ENCODE results near the gene GZMB.
"Not testable (repeated sequence)": the region's sequence is repeated elsewhere in the genome, so short reads cannot be mapped to it uniquely, and the experiment has no call there.

GZMB gene

GRCh38 chr14:24664366-24664765 is 30.4 kb upstream of the GZMB start:
- Histone ChIP-seq H2AFZ (ENCODE audit: low read length) (no peak overlapping the region), H3K9me2 (ENCODE audit: low read depth, low read length) (no peaks in the 10 kb centered on the region), H3K4me3 (ENCODE audit: low read depth, low read length, poor library complexity, severe bottlenecking) (no peak overlapping the region), H3K27me3 (ENCODE audit: insufficient read depth, low read length) (no peaks in the 10 kb centered on the region), H3K9ac (ENCODE audit: low read length) (no peak overlapping the region), H4K20me1 (ENCODE audit: insufficient read depth, low read length) (no peaks in the 10 kb centered on the region), H3F3A (ENCODE audit: insufficient read depth, low read length) (no peaks in the 10 kb centered on the region), H3K36me3 (ENCODE audit: insufficient read depth, low read length) (no peaks in the 10 kb centered on the region), H3K27ac (ENCODE audit: low read depth, low read length, poor library complexity, severe bottlenecking) (no peak overlapping the region), H3K4me1 (ENCODE audit: insufficient read depth, low read length, severe bottlenecking) (no peaks in the 10 kb centered on the region), H3K9me3 (ENCODE audit: low read length) (no peaks in the 10 kb centered on the region), H3K79me2 (ENCODE audit: insufficient read depth, low read length) (no peaks in the 10 kb centered on the region), H3K4me2 (ENCODE audit: low read length) (no peak overlapping the region)
- no peak for TF ChIP-seq EZH2 (IDR thresholded peaks at IDR 0.05; ENCODE audit: borderline replicate concordance, low read length)
- TF ChIP-seq CTCF (IDR thresholded peaks at IDR 0.05; ENCODE audit: low read length), result no peak

GRCh38 chr14:24662753-24663152 is 28.8 kb upstream of the GZMB start:
- Histone ChIP-seq H3K27me3 (ENCODE audit: insufficient read depth, low read length) (no peaks in the 10 kb centered on the region), H4K20me1 (ENCODE audit: insufficient read depth, low read length) (no peaks in the 10 kb centered on the region), H3K79me2 (ENCODE audit: insufficient read depth, low read length) (no peaks in the 10 kb centered on the region), H3F3A (ENCODE audit: insufficient read depth, low read length) (no peaks in the 10 kb centered on the region), H2AFZ (ENCODE audit: low read length) (no peak overlapping the region), H3K4me1 (ENCODE audit: insufficient read depth, low read length, severe bottlenecking) (no peaks in the 10 kb centered on the region), H3K27ac (ENCODE audit: low read depth, low read length, poor library complexity, severe bottlenecking) (no peak overlapping the region), H3K4me3 (ENCODE audit: low read depth, low read length, poor library complexity, severe bottlenecking) (no peak overlapping the region), H3K9me2 (ENCODE audit: low read depth, low read length) (no peaks in the 10 kb centered on the region), H3K9me3 (ENCODE audit: low read length) (no peaks in the 10 kb centered on the region), H3K9ac (ENCODE audit: low read length) (no peak overlapping the region), H3K36me3 (ENCODE audit: insufficient read depth, low read length) (no peaks in the 10 kb centered on the region), H3K4me2 (ENCODE audit: low read length) (no peak overlapping the region)
- TF ChIP-seq EZH2 (IDR thresholded peaks at IDR 0.05; ENCODE audit: borderline replicate concordance, low read length) (no peak), CTCF (IDR thresholded peaks at IDR 0.05; ENCODE audit: low read length) (no peak)

GRCh38 chr14:24659916-24660570 is 26.1 kb upstream of the GZMB start:
- H3K79me2 ChIP-seq (ENCODE audit: insufficient read depth, low read length), result no peaks in the 10 kb centered on the region
- no peak overlapping the region for H3K9ac ChIP-seq (ENCODE audit: low read length)
- H3F3A ChIP-seq (ENCODE audit: insufficient read depth, low read length), result no peaks in the 10 kb centered on the region
- H3K27ac ChIP-seq (ENCODE audit: low read depth, low read length, poor library complexity, severe bottlenecking), result no peak overlapping the region
- TF ChIP-seq CTCF (IDR thresholded peaks at IDR 0.05; ENCODE audit: low read length), result no peak
- H3K4me2 ChIP-seq (ENCODE audit: low read length), result no peak overlapping the region
- no peaks in the 10 kb centered on the region for H3K9me2 ChIP-seq (ENCODE audit: low read depth, low read length)
- no peaks in the 10 kb centered on the region for H3K36me3 ChIP-seq (ENCODE audit: insufficient read depth, low read length)
- no peak overlapping the region for H3K4me3 ChIP-seq (ENCODE audit: low read depth, low read length, poor library complexity, severe bottlenecking)
- no peaks in the 10 kb centered on the region for H3K9me3 ChIP-seq (ENCODE audit: low read length)
- no peaks in the 10 kb centered on the region for H3K27me3 ChIP-seq (ENCODE audit: insufficient read depth, low read length)
- H2AFZ ChIP-seq (ENCODE audit: low read length), result no peak overlapping the region
- H3K4me1 ChIP-seq (ENCODE audit: insufficient read depth, low read length, severe bottlenecking), result no peaks in the 10 kb centered on the region
- H4K20me1 ChIP-seq (ENCODE audit: insufficient read depth, low read length), result no peaks in the 10 kb centered on the region

- not testable (repeated sequence) for H3K9me3 ChIP-seq (ENCODE audit: low read length); H3K4me3 ChIP-seq (ENCODE audit: low read depth, low read length, poor library complexity, severe bottlenecking); H3K9me2 ChIP-seq (ENCODE audit: low read depth, low read length); H3K4me1 ChIP-seq (ENCODE audit: insufficient read depth, low read length, severe bottlenecking); H3K4me2 ChIP-seq (ENCODE audit: low read length); H3F3A ChIP-seq (ENCODE audit: insufficient read depth, low read length); H4K20me1 ChIP-seq (ENCODE audit: insufficient read depth, low read length); H3K9ac ChIP-seq (ENCODE audit: low read length); H3K27ac ChIP-seq (ENCODE audit: low read depth, low read length, poor library complexity, severe bottlenecking); H3K79me2 ChIP-seq (ENCODE audit: insufficient read depth, low read length); H3K36me3 ChIP-seq (ENCODE audit: insufficient read depth, low read length); H2AFZ ChIP-seq (ENCODE audit: low read length); H3K27me3 ChIP-seq (ENCODE audit: insufficient read depth, low read length)
Observed at GRCh38 chr14:24648361-24648760, 14.4 kb upstream of the GZMB start.

All from OCI-LY1 (cell line).